WI38 (cell line): ENCODE results near the gene PTPRU.

Source experiments
- H3K4me3 ChIP-seq: 2 replicates; pipeline ENCODE4 v1.5.1; 2011; ENCODE audit warnings: low read depth, mild to moderate bottlenecking, control low read depth, low read length
- CTCF ChIP-seq: IDR thresholded peaks from 2 replicates; pipeline ENCODE4 v1.5.1; 2012; ENCODE audit warnings: low read depth, mild to moderate bottlenecking, control low read depth, low read length

PTPRU gene

GRCh38 chr1:29267321-29268070 is 31.2 kb downstream of the PTPRU start:
- no peak for TF ChIP-seq CTCF
- no peak overlapping the region for H3K4me3 ChIP-seq

GRCh38 chr1:29269382-29269781 is 33.1 kb downstream of the PTPRU start:
- H3K4me3 ChIP-seq, result no peak overlapping the region
- no peak for TF ChIP-seq CTCF

GRCh38 chr1:29270929-29271521 is 34.7 kb downstream of the PTPRU start:
- no peak overlapping the region for H3K4me3 ChIP-seq
- no peak for TF ChIP-seq CTCF

GRCh38 chr1:29271724-29272123 is 35.4 kb downstream of the PTPRU start:
- no peak for TF ChIP-seq CTCF
- H3K4me3 ChIP-seq, result no peak overlapping the region

- no peak for TF ChIP-seq CTCF
- no peak overlapping the region for H3K4me3 ChIP-seq
These were observed 36.0 kb downstream of the PTPRU start for GRCh38 chr1:29272147-29272907.

- no peak for TF ChIP-seq CTCF
- no peak overlapping the region for H3K4me3 ChIP-seq
These were observed 39.1 kb downstream of the PTPRU start for GRCh38 chr1:29275435-29275834.

- TF ChIP-seq CTCF, result no peak
- no peak overlapping the region for H3K4me3 ChIP-seq
These were observed 41.8 kb downstream of the PTPRU start for GRCh38 chr1:29278124-29278523.
